Measurements from ENCODE around the gene TEAD1.

The TEAD1 gene

GRCh38 chr11:12769834-12770345 is 95.7 kb downstream of the TEAD1 start:
- DNase-seq: no peak

DNA sequence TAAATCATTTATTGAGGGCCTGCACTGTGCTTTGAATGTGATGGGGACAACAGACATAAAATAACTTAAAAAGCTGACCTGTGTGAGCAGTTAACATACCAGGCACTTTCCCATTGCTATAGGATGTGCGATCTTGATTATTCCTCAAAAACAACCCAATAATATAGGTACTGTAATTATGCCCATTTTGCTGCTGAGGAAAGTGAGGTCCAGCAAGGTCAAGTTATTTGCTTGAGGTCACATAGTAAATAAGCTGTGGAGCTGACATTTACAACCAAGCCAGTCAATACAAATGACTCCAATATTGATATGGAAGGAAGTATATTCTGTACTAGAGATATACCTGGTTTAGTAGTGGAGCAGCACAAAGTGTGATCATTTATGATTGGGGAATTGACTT is 96.2 kb downstream of the TEAD1 start:
- no peak for DNase-seq

DNA sequence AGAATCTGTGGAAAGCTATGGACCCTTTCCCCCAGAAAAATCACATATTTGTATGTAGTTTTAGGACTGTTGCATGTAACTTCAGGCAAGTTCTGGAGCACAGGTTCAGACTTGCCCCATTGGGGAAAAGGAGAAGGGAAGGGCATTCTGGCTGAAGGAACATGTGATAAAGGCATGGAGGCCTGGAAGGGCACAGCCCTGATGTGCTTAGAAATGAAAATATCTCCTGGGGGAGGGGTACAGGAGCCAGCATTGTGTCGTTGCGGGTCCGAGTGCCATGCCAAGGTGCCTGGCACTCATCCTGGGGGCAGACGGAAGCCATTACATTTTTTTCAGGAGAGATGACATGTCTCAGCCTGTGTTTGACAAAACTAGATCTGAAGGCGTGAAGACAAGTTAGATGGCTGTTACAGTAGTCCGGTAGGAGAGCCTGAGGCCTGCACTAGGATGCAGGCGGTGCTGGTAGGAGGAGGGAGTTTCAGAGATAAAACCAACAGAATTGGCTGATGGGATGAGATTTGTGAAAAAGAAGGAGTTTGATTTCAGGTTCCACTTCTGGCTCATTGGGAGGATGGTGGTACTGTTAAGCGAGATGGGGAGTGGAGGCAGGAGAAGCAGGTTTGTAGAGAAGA is 96.9 kb downstream of the TEAD1 start:
- DNase-seq: no peak

DNA sequence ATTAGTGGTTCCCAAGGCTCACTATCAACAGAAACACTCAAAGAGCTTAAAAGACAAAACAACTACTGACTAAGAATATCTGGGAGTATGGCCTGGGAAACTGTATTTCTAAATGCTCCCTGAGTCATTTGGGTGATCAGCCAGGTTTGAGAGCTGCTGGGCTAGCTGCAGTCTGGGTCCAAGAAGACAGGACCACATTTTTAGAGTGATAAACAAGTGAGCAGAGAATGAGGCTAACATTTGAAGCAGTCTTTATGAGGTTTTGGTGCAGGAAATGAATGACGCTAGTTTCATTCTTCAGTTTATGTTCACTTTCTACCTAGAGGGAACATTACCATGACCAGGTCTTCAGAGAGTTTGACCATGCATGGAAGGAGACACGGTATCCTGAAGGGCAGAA is 97.7 kb downstream of the TEAD1 start:
- no peak for DNase-seq

- DNase-seq: no peak
Measured at GRCh38 chr11:12772324-12772723, 98.1 kb downstream of the TEAD1 start.

DNA sequence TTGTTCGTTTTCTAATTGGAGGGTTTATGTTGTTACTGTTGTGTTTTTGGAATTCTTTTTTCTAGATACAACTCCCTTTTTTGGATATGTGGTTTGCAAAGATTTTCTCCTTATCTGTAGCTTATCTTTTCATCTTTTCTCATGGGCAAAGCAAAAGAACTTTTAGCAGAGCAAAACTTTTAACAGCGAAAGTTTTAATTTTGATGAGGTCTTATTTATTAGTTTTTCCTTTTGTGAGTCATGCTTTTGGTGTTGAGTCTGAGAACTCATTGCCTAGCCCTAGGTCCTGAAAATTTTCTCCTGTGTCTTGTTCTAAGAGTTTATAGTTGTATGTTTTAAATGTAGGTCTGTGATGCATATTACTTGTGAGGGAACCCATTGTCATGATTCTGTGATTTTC is 99.4 kb downstream of the TEAD1 start:
- DNase-seq: no peak

- no peak for DNase-seq
Measured at GRCh38 chr11:12775955-12776354, 101.7 kb downstream of the TEAD1 start.

- DNase-seq: no peak
Measured at GRCh38 chr11:12777208-12777874, 103.1 kb downstream of the TEAD1 start.

DNA sequence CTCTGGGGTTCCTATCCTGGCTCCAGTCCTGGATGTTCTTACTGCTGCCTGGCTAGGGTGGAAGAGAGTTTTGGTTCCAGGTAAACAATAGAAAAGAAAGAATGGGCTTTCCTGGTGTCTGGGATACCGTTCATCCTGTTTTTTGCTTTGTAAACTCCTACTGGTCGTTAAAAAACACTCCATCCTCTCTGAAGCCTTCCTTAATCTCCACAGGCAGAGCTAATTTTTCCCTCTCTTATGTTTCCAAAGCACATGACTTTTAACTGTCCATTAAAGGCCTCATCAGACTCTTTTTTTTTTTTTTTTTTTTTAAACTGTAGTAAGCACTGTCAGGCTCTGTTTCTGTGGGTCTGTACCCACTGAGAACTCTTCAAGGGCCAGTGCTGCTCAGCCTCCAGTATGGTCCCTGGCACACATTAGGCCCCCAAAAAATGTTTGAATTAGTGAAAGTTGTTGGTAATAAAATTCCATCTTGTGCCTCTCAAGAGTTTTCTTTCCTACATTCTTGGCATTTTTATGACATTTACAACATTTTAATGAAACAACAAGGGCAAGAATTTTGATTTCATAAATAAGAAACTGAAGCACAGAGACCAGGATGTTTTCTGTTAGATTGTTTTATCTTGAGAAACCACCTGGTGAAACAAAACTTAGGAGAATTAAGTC is 104.2 kb downstream of the TEAD1 start:
- no peak for DNase-seq

DNA sequence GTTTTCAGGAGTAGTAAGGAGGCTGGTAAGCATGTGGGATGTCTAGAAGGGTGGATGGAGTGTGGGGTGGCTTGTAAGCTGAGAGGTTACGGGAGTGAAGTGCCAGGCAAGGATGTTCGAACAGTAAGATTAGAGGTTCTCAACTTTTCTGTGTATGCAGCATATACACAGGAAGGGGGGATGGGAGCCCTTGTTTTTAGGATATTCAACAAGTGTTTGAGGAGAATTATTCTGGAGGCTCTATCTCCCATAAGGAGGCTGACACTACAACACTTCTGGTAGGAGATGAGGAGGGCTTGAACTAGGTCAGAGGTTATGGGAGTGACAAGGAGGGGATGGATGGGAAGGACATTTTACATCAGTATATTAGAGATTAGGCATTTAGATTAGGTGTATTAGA is 109.5 kb downstream of the TEAD1 start:
- DNase-seq: no peak

- no peak for DNase-seq
Measured at GRCh38 chr11:12784445-12784844, 110.2 kb downstream of the TEAD1 start.

- no peak for DNase-seq
Measured at GRCh38 chr11:12784987-12785386, 110.8 kb downstream of the TEAD1 start.

DNA sequence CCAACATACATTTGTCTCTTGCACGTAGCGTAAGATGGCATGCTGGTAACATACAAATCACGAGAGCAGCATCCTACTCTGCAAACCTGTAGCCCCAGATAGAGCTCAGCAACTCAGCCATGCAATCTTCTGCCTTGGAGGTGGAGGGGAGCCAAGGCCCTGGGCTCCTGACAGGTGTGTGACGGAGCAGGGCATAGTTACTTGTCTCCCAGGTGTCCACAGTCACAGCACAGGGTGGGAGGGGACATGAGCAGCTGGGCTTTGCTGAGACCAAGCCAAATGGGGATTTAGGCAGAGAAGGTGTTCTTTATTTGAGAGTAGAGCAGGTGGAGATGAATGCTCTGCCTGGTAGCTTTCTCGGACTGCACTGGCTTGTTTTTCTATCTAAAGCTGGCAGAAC is 111.7 kb downstream of the TEAD1 start:
- peak; percentile 53 for DNase-seq

DNA sequence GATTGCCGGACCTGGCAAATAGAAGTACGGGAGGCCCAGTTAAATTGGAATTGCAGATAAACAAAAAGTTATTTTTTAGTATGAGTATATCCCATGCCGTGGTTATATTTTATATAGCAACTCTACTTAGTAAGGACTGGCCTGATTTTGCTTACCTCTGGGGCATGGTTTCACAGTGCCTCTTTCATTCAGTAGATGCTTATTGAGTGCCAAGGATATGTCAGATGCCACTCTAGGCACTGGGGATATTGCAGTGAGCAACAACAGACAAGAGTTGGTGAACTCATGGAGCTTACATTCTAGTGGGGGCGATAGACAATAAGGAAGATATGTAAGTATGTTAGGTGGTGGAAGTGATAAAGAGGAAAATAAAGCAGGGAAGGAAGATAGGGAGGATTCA is 112.2 kb downstream of the TEAD1 start:
- no peak for DNase-seq

DNA sequence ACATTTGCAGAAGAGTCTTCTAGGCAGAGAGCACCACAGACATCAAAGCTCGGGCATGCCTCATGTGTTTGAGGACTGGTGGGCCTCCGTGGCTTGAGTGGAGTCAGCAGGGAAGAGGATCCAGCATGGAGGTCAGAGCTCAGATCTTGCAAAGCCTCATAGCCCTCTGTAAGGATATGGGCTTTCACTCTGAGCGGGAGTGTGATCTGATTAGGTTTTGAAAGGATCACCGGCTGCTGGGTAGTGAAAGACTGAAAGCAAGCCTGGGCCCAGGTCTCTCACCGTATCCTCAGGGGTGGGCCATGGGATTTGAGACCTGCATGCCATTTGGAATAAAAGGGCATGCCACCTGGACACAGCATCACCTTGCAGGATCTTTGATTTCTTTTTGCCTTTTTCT is 112.7 kb downstream of the TEAD1 start:
- no peak for DNase-seq

DNA sequence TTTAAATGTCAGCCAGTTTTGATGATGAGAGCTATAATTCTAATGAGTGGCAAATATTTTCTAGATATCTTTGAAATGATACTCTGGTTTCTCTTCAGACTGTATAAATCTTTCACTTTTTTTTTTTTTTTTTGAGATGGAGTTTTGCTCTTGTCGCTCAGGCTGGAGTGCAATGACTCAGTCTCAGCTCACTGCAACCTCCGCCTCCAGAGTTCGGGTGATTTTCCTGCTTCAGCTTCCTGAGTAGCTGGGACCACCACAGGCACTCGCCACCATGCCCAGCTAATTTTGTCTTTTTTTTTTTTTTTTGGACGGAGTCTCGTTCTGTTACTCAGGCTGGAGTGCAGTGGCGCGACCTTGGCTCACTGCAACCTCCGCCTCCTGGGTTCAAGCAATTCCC is 113.6 kb downstream of the TEAD1 start:
- no peak for DNase-seq

GRCh38 chr11:12789054-12789453 is 114.8 kb downstream of the TEAD1 start:
- no peak for DNase-seq

DNA sequence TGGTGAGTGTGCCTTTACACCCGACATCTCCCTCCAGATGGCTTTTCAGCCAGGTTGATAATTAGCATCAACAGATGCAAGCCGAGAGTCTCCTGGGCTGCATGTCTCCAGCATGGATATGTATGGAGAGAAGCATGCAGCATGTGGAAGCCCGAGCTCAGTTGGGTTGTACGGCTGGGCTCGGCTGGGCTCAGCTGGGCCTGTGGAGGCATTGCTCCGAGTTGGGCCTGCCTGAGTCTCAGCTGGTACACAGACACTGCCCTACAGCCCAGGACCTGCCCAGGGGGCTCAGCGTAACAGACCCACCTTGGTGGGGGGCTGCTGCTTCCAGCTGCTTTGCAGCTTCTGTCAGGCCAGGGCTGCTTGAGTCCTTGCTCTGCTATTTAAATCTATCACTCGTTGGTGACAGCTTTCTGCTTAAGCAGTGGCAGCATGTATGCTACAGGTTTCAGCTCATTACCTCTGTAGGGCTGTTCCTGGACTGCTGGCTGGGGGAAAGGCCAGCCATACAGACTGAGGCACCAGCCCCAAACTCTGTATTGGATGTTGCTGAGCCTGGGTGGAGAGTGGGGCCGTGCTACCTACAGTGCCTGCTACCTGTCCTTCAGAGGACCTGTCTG is 115.5 kb downstream of the TEAD1 start:
- DNase-seq: no peak

DNA sequence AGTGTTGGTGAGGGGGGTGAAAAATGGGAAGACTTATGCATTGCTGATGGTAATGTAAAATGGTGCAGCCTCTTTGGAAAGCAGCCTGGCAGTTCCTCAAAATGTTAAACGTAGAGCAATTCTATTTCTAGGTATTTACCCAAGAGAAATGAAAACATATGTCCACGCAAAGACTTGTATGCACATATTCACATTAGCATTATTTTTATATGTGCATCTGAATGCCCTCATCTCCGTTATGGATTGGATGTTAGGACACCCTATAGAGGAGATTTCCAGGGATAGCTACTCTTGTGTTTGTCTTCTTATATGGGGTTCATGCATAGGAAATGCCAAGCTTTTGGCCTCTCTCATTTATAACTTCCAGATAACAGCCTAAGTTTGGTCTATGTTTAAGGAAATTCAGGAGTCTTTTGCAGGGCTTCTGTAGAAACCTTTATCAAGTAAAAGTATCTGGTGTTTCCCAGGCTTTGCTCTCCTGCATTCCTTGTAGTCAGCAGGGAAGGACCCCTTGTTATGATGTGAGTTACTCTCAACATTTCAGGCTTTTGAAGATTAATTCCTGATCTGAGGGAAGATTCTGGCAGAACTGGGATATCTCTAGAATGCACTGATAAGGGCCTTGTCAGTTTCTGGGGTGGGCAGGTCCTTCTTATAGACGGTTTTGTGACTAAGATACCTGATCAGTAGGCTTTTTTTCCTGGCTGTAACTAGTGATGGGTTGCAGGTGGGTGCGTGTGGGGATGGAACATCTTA is 116.8 kb downstream of the TEAD1 start:
- no peak for DNase-seq

GRCh38 chr11:12792018-12792417 is 117.8 kb downstream of the TEAD1 start:
- DNase-seq: no peak

- no peak for DNase-seq
Measured at GRCh38 chr11:12792590-12792989, 118.4 kb downstream of the TEAD1 start.

GRCh38 chr11:12793065-12793464 is 118.8 kb downstream of the TEAD1 start:
- DNase-seq: no peak

DNA sequence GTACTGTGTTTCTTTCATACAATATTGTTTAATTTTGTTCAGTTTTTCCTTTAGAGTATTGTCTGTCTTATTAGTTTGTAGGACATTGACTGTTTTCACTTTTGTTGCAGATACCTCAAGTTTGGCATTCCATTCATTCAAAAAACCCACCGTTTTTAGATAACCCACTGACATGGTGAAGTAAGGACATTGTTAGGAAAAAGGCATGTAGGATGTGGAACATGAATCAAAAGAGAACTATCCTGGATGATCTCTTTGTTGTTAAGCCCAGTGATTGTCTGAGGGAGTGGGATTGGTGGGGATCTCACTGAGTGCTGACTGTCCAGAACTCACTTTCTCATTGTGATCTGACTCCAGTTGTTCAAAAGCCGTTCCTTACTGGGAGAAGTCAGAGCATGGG is 119.3 kb downstream of the TEAD1 start:
- no peak for DNase-seq

Measured in RPMI8226 (cell line).